Thyroid gland (tissue), 4 donors: ENCODE measurements around the gene MINPP1. TPM values are rescaled to one million over a fixed set of nuclear protein-coding genes. Genes with fewer than 3 reads are reported as not detected.

Experiments used
- DNase-seq, 2 donors: peaks; one replicate each; pipeline ENCODE4 v3.0.0-alpha.2; 2019
- H3K27ac ChIP-seq, 3 donors: fragments of 200-600 bp; sonication (generic); 1 replicate in 2 of 3; 2 replicates in 1 of 3; pipeline ENCODE4 v1.5.1; 2016 to 2019; ENCODE audit warnings: mild to moderate bottlenecking in 1 of 3, moderate library complexity in 1 of 3
- H3K27me3 ChIP-seq: fragments of 200-600 bp; sonication (generic); one replicate; pipeline ENCODE4 v1.5.1; 2019
- H3K36me3 ChIP-seq, 2 donors: fragments of 200-600 bp; sonication (generic); one replicate each; pipeline ENCODE4 v1.5.1; 2016 to 2019
- H3K4me1 ChIP-seq, 2 donors: fragments of 200-600 bp; sonication (generic); one replicate each; pipeline ENCODE4 v1.5.1; 2017 to 2019
- H3K4me3 ChIP-seq, 3 donors: fragments of 200-600 bp; sonication (generic); replicated peaks in 1 of 3; 1 replicate in 2 of 3; 2 replicates in 1 of 3; pipeline ENCODE4 v1.5.1; 2016; ENCODE audit warnings: mild to moderate bottlenecking in 1 of 3
- H3K9me3 ChIP-seq: fragments of 200-600 bp; sonication (generic); one replicate; pipeline ENCODE4 v1.5.1; 2017
- CTCF ChIP-seq, 6 experiments: fragments of 200-600 bp in 3 of 6; fragments of 450-650 bp in 3 of 6; sonication (generic) in 3 of 6; IDR thresholded peaks; one replicate each; pipeline ENCODE4 v1.5.1; 2016 to 2019; ENCODE audit warnings: antibody characterized with exemption in 6 of 6, mild to moderate bottlenecking in 2 of 6, inconsistent platforms in 1 of 6, moderate library complexity in 1 of 6
- POLR2A ChIP-seq, 2 donors: fragments of 450-650 bp; IDR thresholded peaks; one replicate each; pipeline ENCODE4 v1.6.1; 2017; ENCODE audit warnings: antibody characterized with exemption in 2 of 2, mild to moderate bottlenecking in 2 of 2, moderate library complexity in 1 of 2
- WGBS, 2 donors: methylation state at CpG; one replicate each; pipeline ENCODE4 v1.1.5; 2017; 5-methylcytosine and 5-hydroxymethylcytosine counted together
- intact Hi-C: fragments of 100-400 bp; cut with DNase I; formaldehyde crosslinking; loops from one replicate; pipeline ENCODE4 v1.15.1; 2023
- total RNA-seq, 4 donors: library from RNA; depleted of rRNA; stranded (reverse); fragments of >200 nt; gene quantifications; one replicate each; pipeline ENCODE4 v1.2.3, GENCODE V29; 2016

The MINPP1 gene
- total RNA-seq, 4 donors from 2014 or later, result 20.0 to 24.2 (median 22.8) TPM

DNA sequence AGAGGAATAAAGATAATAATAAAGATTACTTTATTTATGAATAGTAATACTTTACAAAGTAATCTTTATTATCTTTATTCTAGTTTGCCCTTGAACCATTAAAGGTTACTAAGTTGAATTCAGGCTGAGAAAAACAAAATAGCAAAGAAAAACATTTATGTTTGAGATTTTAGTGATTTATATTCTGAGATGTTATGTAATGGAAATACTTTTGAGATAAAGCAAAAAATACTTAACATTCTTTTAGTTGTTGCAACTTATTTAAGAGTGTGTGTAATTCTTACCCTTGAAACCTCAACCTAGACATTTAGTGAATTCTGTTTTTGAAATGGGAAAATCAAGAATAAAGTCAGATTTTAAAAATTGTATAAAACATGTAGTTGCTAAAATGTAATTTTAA lies 40.0 kb downstream of the MINPP1 start:
- Histone ChIP-seq H3K27ac (no peak overlapping the region), H3K36me3 (peaks cover 0 to 4% of the 10 kb centered on the region in 2 donors), H3K27me3 (no peaks in the 10 kb centered on the region), H3K4me3 (no peak overlapping the region), H3K4me1 (peaks cover 9 to 11% of the 10 kb centered on the region in 2 donors), H3K9me3 (no peaks in the 10 kb centered on the region)
- DNase-seq, result no peak
- no peak for TF ChIP-seq POLR2A (IDR thresholded peaks at IDR 0.05)
- no peak for TF ChIP-seq CTCF (IDR thresholded peaks at IDR 0.05)
- intact Hi-C loops, result no loop called here

DNA sequence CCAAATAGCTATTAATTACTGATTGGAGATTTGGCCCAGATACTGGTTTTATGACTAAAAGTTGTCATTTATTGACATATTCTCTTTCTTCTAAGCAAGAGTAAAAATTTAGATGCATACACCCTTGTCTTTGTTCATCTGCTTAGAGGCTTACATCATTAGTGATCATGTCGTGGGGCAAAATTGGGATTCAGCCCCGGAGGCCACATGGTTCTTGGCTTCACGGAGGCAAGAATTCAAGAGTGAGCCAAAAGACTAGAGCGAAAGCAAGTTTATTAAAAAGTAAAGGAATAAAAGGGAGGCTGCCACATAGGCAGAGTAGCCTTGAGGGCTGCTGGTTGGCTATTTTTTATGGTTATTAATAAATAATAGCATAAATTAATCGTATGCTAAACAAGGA lies 41.1 kb downstream of the MINPP1 start:
- Histone ChIP-seq H3K9me3 (no peaks in the 10 kb centered on the region), H3K4me1 (peaks cover 7 to 11% of the 10 kb centered on the region in 2 donors), H3K27ac (no peak overlapping the region), H3K36me3 (peaks cover 0 to 4% of the 10 kb centered on the region in 2 donors), H3K4me3 (no peak overlapping the region), H3K27me3 (no peaks in the 10 kb centered on the region)
- no peak for TF ChIP-seq POLR2A (IDR thresholded peaks at IDR 0.05)
- no peak for TF ChIP-seq CTCF (IDR thresholded peaks at IDR 0.05)
- intact Hi-C loops, result no loop called here
- WGBS, 2 donors, result 75 to 82% methylated on average over 5 of the region's 5 CpGs
- no peak for DNase-seq

DNA sequence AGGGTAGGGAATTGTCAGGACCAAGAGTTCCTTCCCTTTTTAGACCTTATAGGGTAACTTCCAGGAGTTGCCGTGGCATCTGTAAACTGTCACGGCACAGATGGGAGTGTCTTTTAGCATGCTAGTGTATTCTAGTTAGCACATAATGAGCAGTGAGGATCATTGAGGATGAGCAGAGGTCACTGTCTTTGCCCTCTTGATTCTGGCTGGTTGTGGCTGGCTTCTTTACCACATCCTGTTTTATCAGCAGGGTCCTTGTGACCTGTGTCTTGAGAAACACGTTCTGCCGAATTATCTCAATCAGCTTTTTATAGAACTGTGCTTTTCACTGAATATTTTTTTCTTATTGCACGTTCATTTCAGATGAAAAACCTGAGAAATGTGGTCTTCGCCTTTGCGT lies 41.5 kb downstream of the MINPP1 start:
- Histone ChIP-seq H3K9me3 (no peaks in the 10 kb centered on the region), H3K27me3 (no peaks in the 10 kb centered on the region), H3K4me3 (no peak overlapping the region), H3K36me3 (peaks cover 0 to 4% of the 10 kb centered on the region in 2 donors), H3K27ac (no peak overlapping the region), H3K4me1 (peaks cover 3 to 11% of the 10 kb centered on the region in 2 donors)
- DNase-seq, result no peak
- TF ChIP-seq POLR2A (IDR thresholded peaks at IDR 0.05) (no peak), CTCF (IDR thresholded peaks at IDR 0.05) (no peak)
- 87 to 89% methylated on average over 7 of the region's 7 CpGs for WGBS, 2 donors
- intact Hi-C loops, result no loop called here

DNA sequence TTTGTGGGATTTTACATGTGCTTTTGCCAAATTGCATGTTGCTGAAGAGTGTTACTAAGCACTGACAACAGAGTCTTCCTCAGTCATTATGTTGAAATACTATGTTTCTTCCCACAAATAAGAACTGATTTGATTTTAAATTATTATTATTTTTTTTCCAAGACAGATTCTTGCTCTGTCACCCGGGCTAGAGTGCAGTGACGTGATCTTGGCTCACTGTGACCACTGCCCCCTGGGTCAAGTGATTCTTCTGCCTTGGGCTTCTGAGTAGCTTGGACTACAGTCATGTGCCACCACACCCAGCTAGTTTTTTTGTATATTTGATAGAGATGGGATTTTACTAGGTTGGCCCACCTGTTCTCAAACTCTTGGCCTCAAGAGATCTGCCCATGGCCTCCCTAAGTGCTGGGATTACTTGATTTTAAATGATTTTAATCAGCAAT lies 42.3 kb downstream of the MINPP1 start:
- peak in 1 of 2 donors; percentile 12 for DNase-seq
- no peak overlapping the region for H3K27ac ChIP-seq

More for the DNA sequence above, 42.3 kb downstream of the MINPP1 start:
- H3K36me3 ChIP-seq, result peaks cover 0 to 4% of the 10 kb centered on the region in 2 donors
- 66 to 71% methylated on average over 2 of the region's 2 CpGs for WGBS, 2 donors
- H3K27me3 ChIP-seq, result no peaks in the 10 kb centered on the region
- H3K4me3 ChIP-seq, result no peak overlapping the region
- intact Hi-C loops, result no loop called here
- TF ChIP-seq POLR2A (IDR thresholded peaks at IDR 0.05) (no peak), CTCF (IDR thresholded peaks at IDR 0.05) (no peak)
- H3K4me1 ChIP-seq, result peaks cover 0 to 11% of the 10 kb centered on the region in 2 donors
- no peaks in the 10 kb centered on the region for H3K9me3 ChIP-seq
